ENCODE measurements around the gene PLSCR3. TPM values are rescaled to one million over a fixed set of nuclear protein-coding genes. Genes with fewer than 3 reads are reported as not detected.
A peak's percentile ranks its signal among the peaks of the same experiment; 100 is the strongest.

The PLSCR3 gene
- total RNA-seq, 1 donor from 2014 or later, result 81.4 TPM

DNA sequence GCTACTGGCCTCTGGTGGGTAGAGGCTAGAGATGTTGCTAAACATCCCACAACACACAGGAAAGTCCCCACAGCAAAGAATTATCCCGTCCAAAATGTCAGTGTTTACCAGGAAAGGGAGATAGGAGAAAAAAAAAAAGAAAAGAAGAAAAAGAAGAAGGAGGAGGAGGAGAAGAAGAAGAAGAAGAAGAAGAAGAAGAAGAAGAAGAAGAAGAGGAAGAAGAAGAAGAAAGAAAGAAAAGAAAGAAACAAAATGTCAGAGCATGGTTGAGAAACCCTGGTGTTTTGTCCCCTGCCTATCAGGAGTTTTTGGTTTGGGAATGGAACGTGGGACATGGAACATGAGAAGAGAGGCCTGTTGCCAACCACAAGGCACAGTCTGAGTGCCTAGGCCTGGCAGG, 36.9 kb downstream of the PLSCR3 start:
- Mint-ChIP-seq H3K9me3 (ENCODE audit: unreplicated experiment) (no peaks in the 10 kb centered on the region), H3K27ac (ENCODE audit: unreplicated experiment) (no peak overlapping the region), H3K36me3 (ENCODE audit: unreplicated experiment) (no peaks in the 10 kb centered on the region), H3K4me1 (ENCODE audit: unreplicated experiment) (peaks cover 34% of the 10 kb centered on the region), H3K27me3 (ENCODE audit: unreplicated experiment) (no peaks in the 10 kb centered on the region), H3K4me3 (ENCODE audit: unreplicated experiment) (no peak overlapping the region)
- TF ChIP-seq, protein P1, sequence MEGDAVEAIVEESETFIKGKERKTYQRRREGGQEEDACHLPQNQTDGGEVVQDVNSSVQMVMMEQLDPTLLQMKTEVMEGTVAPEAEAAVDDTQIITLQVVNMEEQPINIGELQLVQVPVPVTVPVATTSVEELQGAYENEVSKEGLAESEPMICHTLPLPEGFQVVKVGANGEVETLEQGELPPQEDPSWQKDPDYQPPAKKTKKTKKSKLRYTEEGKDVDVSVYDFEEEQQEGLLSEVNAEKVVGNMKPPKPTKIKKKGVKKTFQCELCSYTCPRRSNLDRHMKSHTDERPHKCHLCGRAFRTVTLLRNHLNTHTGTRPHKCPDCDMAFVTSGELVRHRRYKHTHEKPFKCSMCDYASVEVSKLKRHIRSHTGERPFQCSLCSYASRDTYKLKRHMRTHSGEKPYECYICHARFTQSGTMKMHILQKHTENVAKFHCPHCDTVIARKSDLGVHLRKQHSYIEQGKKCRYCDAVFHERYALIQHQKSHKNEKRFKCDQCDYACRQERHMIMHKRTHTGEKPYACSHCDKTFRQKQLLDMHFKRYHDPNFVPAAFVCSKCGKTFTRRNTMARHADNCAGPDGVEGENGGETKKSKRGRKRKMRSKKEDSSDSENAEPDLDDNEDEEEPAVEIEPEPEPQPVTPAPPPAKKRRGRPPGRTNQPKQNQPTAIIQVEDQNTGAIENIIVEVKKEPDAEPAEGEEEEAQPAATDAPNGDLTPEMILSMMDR (IDR thresholded peaks at IDR 0.05), result no peak
- no peak for DNase-seq (ENCODE audit: extremely low spot score, unreplicated experiment)

DNA sequence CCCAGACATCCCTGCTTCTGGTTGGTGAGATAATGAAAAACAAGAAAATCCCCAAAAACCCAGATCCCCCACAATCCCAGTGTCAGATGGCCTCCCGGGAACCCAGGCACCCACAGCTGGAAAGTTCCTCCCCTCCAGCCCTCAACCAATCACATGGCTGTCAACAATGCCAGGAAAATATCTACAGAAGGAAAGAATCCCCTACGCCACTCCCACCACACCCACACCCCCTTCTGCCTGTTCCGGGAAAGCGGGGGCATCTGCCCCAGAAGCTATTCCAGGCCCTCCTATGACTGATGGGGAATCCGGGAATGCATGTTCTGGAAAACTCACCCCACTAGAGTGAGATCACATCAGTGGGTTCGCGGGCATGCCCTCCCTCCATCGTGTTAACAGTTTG, 37.6 kb downstream of the PLSCR3 start:
- TF ChIP-seq, protein P1 (IDR thresholded peaks at IDR 0.05), result no peak
- Mint-ChIP-seq H3K27ac (ENCODE audit: unreplicated experiment) (no peak overlapping the region), H3K9me3 (ENCODE audit: unreplicated experiment) (no peaks in the 10 kb centered on the region), H3K27me3 (ENCODE audit: unreplicated experiment) (no peaks in the 10 kb centered on the region), H3K36me3 (ENCODE audit: unreplicated experiment) (no peaks in the 10 kb centered on the region), H3K4me1 (ENCODE audit: unreplicated experiment) (peaks cover 36% of the 10 kb centered on the region), H3K4me3 (ENCODE audit: unreplicated experiment) (no peak overlapping the region)
- no peak for DNase-seq (ENCODE audit: extremely low spot score, unreplicated experiment)

DNA sequence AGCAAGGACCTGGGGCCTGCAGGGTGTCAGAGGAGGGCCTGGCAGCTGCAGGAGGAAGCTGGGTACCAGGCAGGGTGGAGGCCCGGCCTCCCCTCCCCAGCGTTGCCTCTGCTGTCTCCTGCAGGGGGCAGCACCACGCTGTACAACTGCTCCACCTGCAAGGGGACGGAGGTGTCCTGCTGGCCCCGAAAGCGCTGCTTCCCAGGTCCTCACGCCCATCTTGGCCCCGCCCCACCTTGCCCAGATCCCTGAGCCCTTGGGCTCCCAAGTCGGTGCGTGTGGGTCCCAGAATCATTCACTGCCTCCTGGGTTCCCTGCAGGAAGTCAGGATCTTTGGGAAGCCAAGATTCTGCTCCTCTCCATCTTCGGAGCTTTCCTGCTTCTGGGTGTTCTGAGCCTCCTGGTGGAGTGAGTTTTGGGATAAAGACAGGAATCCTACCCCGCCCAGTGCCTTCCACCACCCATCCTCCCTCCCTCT, 38.2 kb downstream of the PLSCR3 start:
- Mint-ChIP-seq H3K27me3 (ENCODE audit: unreplicated experiment) (no peaks in the 10 kb centered on the region), H3K4me3 (ENCODE audit: unreplicated experiment) (no peak overlapping the region), H3K4me1 (ENCODE audit: unreplicated experiment) (peaks cover 38% of the 10 kb centered on the region), H3K36me3 (ENCODE audit: unreplicated experiment) (no peaks in the 10 kb centered on the region), H3K9me3 (ENCODE audit: unreplicated experiment) (no peaks in the 10 kb centered on the region), H3K27ac (ENCODE audit: unreplicated experiment) (no peak overlapping the region)
- TF ChIP-seq, protein P1 (IDR thresholded peaks at IDR 0.05), result peak; percentile 92
- peak; percentile 91 for DNase-seq (ENCODE audit: extremely low spot score, unreplicated experiment)

DNA sequence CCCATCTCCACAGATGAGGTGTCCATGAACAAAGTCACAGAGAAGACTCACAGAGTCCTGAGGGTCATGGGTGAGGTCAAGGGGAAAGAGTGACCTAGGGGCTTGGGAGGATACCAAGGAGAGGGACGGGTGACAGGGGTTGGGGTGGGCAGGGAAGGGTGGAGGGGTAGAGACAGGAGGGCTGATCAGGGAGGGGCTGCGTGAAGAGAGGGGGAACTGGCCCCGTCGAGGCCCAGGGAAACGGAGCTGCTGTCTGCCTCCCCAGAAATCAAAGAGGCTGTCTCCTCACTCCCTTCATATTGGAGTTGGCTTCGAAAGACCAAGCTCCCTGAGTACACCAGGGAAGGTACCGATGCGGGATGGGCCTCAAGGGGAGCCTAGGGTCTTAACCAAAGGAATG, 38.8 kb downstream of the PLSCR3 start:
- DNase-seq (ENCODE audit: extremely low spot score, unreplicated experiment), result no peak
- Mint-ChIP-seq H3K9me3 (ENCODE audit: unreplicated experiment) (no peaks in the 10 kb centered on the region), H3K4me3 (ENCODE audit: unreplicated experiment) (no peak overlapping the region), H3K36me3 (ENCODE audit: unreplicated experiment) (no peaks in the 10 kb centered on the region), H3K27ac (ENCODE audit: unreplicated experiment) (peak overlapping the region; percentile 11), H3K4me1 (ENCODE audit: unreplicated experiment) (peaks cover 38% of the 10 kb centered on the region), H3K27me3 (ENCODE audit: unreplicated experiment) (no peaks in the 10 kb centered on the region)
- TF ChIP-seq, protein P1 (IDR thresholded peaks at IDR 0.05), result no peak

DNA sequence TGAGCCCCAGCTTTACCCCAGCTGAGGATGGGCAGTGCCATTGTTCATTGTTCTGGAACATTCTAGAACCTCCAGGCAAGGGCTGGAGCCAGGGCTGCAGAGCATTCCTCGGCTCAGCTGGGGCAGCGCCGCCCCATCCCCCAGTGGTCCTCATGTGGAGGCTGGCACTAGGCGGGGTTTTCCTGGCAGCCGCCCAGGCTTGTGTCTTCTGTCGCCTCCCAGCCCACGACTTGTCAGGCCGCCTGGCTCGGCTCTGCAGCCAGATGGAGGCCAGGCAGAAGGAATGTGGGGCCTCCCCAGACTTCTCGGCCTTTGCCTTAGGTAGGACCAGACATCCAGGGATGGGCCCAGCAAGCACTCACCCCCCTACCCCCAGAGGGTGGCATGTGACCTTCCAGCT, 39.3 kb downstream of the PLSCR3 start, which contains the start of gene TMEM95:
TMEM95 (plus strand) TSS at position 104 of the 400 bp plus-strand sequence; CDS start at position 153, 49 bp downstream.
- H3K4me3 Mint-ChIP-seq (ENCODE audit: unreplicated experiment), result no peak within 1 kb of the TSS

More for the DNA sequence above, 39.3 kb downstream of the PLSCR3 start, which contains the start of gene TMEM95:
- TF ChIP-seq, protein P1 (IDR thresholded peaks at IDR 0.05), result no peak
- DNase-seq (ENCODE audit: extremely low spot score, unreplicated experiment), result no peak
- Mint-ChIP-seq H3K36me3 (ENCODE audit: unreplicated experiment) (no peaks in the 10 kb centered on the region), H3K9me3 (ENCODE audit: unreplicated experiment) (no peaks in the 10 kb centered on the region), H3K27me3 (ENCODE audit: unreplicated experiment) (no peaks in the 10 kb centered on the region), H3K4me1 (ENCODE audit: unreplicated experiment) (peaks cover 38% of the 10 kb centered on the region), H3K27ac (ENCODE audit: unreplicated experiment) (peak within 1 kb of the TSS; percentile 43)
